Ureter (tissue), 1 donor: ENCODE data around the gene EIF4G3. TPM values are rescaled to one million over a fixed set of nuclear protein-coding genes. Genes with fewer than 3 reads are reported as not detected.
"Not testable (repeated sequence)": the region's sequence is repeated elsewhere in the genome, so short reads cannot be mapped to it uniquely, and the experiment has no call there.

ENCODE experiments used
- DNase-seq: peaks from one replicate; pipeline ENCODE4 v3.0.0-alpha.2; 2020; ENCODE audit warnings: low spot score
- total RNA-seq: library from RNA; stranded (reverse); gene quantifications from one replicate; pipeline ENCODE4 v1.2.4, GENCODE V29; 2023
- donor health status: DM: yes; HTN: yes; CAD: no.

Gene EIF4G3
- total RNA-seq, 1 donor from 2014 or later = 93.9 TPM

GRCh38 chr1:20949871-20950590 is 226.7 kb downstream of the EIF4G3 start:
- no peak for DNase-seq

DNA sequence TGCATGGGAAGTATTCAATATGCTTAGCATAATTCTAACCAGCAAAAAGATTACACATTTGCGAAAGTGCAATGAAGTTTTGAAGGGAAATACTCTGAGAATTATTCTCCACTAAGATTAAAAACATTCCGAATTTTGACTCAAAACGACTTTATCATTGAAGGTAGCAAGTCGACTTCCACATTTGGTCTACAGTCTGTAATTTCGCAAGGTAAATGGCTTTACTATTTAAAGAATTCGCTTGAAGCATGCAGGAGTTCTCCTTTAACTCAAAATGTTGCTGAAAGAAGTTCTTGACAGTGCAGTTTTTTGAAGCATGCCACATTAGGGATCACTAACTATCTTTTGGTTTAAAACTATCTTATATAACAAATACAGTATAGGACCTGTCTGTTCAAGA is 228.6 kb downstream of the EIF4G3 start:
- no peak for DNase-seq

GRCh38 chr1:20947409-20947808 is 229.3 kb downstream of the EIF4G3 start:
- DNase-seq = no peak

GRCh38 chr1:20936621-20937020 is 240.1 kb downstream of the EIF4G3 start:
- DNase-seq = no peak

GRCh38 chr1:20936216-20936615 is 240.5 kb downstream of the EIF4G3 start:
- DNase-seq = no peak

DNA sequence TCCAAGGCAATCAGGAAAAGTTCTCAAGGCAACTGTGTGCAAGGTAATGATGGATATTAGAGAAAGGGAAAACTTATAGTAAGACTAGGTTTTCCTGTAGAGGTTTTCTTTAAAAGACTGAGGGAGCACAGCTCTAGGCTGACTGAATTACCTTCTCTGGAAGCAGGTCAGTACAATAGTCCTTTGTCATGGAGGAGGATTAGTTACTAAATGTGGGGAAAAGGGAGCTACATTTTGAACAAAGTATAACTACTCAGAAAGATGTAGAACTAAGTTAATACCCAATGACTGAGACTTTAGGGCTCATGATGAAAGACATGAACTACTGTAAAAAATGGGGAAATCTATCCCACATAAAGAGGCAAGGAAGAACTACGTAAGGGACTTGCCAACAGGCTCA is 241.0 kb downstream of the EIF4G3 start:
- DNase-seq = no peak

- no peak for DNase-seq
These were observed 244.2 kb downstream of the EIF4G3 start for GRCh38 chr1:20932437-20932977.

- no peak for DNase-seq
These were observed 244.7 kb downstream of the EIF4G3 start for GRCh38 chr1:20931930-20932436.

DNA sequence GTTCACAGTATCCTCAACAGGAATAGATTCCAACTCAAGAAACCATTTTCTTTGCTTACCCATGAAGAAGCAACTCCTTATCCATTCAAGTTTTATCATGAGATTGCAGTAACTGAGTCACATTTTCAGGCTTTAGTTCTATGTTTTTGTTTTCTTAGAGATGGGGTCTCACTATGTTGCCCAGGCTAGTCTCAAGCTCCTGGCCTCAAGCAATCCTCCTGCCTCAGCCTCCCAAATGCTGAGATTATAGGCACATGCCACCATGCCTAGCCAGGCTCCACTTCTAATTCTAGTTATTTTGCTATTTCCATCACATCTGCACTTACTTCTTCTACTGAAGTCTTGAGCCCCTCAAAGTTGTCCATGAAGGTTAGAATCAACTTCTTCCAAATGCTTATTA is 246.3 kb downstream of the EIF4G3 start:
- DNase-seq = no peak

DNA sequence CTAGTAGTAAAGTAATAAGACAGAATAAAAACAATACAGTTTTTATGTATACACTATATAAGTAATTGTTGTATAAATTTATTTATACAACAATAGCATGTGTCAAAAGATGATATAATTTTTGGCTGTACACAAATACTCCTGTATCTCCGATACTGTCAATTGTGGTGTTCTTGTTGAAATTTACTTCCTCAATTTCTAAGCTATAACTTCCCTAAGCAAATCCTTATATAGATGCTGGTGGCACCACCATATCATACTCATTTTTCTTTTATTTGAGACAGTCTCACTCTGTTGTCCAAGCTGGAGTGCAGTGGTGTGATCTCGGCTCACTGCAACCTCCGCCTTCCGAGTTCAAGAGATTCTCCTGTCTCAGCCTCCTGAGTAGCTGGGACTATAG is 248.6 kb downstream of the EIF4G3 start:
- no peak for DNase-seq

DNA sequence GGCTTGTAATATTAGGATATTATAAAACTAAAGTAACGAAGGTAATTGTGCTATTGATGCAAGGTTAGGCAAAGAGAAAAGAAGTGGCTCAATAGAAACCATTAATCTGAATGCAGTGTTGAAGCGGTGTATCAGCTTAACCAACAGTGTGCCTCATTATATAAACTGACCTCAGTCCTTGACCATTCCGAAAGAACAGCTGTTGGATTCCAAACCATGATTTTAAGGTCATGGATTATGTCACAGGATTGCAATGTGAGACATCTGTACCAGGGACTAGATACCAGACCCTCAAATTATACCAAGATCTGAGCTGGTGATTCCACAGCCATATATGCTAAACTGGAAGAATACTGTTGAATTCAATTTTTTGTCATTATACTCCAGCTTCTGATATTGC is 255.4 kb downstream of the EIF4G3 start:
- no peak for DNase-seq

DNA sequence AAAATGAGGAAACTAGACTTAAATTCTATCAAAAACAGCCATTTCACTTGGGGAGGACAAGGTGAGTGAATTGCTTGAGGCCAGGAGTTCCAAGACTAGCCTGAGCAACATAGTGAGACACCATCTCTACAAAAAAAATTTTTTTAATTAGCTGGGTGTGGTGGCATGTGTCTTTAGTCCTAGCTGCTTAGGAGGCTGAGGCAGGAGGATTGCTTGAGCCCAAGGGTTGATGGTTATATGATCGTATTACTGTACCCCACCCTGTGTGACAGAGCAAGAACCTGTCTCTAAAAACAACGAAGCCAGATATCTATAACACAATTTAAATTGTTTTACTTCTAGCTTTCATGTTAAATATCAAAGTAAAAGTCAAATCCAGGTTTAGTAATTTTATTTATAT is 263.5 kb downstream of the EIF4G3 start:
- DNase-seq = no peak

GRCh38 chr1:20907526-20907925 is 269.2 kb downstream of the EIF4G3 start:
- DNase-seq = not testable (repeated sequence)

DNA sequence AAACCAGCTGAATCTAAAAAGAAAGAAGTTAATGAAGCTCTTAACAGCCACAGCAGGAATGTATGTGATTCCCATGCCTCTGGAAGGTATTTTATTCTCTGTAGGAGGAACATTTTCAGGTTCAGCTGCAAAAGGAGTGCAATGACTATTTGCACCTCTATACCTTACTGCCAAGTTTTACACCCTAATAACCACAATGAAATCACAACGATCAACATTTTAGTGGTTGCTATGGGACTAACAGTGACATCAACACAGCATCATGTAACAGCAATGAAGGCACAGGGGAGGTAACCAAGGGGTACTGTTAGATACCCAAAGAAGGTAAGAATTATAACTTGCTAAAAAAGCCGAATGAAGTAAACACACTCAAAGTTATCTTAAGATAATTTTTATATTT is 273.3 kb downstream of the EIF4G3 start:
- no peak for DNase-seq

DNA sequence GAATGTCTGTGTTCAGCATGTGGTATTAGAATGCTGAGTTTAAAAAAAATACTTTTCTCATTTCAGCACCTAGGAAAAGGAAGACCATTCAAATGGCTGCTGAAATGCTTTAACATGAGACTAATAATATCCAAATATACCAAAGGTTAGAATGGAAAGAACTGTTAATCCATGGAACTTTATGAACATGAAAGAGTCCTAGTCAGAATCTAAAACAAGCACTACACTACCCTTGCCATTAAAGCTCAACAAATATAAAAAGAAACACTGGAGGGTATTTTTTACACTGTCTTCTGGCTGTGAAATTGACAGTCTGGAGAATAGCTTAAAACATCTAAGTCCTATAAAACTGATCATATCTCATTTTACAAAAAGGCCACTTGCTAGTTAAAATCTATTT is 276.6 kb downstream of the EIF4G3 start:
- DNase-seq = no peak

DNA sequence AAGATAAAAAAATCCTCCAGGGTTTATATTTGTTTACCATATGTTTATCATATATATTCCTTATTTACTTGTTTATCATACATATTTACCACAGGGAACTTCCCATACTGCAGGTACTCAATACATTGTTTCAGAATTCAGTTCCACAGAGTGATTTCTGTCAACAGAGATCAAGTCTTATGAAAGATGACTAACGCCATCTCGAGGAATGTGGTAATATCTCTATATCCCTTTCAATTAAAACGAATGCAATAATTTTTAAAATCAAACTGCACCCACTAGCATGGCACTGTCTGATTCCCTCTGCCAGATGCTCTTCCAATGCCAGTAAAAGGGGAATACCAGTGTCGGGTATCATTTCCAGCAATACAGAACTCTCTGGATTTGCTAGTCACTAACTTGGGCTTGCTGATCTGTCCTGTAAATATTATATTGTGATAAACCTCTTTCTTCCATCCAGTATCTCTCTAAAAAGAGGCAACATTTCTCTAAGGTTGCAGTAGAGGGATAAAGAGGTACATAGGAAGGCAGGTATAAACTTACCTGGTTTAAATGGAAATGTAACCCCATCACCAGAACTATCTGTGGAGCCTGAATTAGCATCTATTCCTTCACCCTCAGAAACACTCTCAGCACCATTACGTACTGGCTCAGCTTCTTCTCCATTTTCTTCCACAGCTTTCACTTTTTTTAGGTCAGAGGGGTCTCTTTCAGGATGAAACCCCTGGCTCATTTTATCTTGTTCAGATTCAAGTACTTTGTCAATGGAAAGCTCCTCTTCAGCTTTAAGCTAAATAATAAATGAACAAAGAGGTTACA is 277.3 kb downstream of the EIF4G3 start:
- DNase-seq = no peak

DNA sequence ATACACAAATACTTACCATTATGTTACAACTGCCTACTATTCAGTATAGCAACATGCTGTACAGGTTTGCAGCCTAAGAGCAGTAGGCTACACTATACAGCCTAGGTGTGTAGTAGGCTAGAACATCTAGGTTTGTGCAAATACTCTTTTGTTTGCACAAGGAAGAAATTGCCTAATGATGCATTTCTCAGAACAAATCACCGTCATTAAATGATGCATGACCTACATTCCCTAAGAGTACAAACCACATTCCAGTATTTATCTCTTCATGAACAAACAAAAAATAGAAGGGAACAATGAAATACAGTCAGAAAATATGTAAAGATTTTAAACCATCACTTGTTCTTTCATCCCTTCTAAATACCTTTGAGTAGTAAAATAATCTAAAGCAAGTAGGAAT is 279.9 kb downstream of the EIF4G3 start:
- no peak for DNase-seq

GRCh38 chr1:20893931-20894330 is 282.8 kb downstream of the EIF4G3 start:
- no peak for DNase-seq

DNA sequence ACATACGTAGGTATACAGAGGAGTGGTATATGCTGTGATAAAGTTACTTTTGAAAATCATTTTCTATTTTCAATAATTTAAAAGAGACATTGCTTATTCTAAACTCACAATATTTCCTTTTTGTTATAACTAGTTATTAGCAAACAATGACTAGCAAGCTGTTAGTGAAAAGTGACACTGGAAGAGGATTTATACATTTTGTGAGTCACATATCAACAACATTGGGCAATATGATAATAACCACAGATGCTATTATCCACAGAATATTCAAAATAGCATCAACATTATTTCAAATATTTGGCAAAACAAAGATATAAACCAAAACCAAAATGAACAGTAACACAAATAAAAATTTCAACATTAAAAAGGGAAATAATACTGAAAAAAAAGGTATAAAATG is 285.6 kb downstream of the EIF4G3 start:
- DNase-seq = no peak

DNA sequence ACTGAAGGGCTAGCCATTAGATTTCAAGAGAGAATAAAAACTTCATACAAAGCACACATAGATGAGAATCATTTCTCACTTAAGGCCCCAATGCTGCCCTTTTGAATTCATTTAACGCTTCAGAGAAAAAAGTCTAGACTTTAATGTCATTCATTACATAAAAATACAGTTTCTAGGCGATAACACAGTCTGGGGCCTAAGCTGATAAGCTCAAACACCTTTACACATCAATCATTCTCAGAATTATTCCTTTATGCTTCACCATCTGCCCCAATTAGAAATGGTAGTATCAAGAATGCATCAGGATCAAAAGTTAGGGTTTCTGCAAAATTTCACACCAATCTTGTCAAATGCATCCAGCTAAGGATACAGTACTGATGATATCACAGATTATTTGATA is 289.5 kb downstream of the EIF4G3 start:
- no peak for DNase-seq

GRCh38 chr1:20885121-20885520 is 291.6 kb downstream of the EIF4G3 start:
- no peak for DNase-seq

- DNase-seq = no peak
These were observed 292.2 kb downstream of the EIF4G3 start for GRCh38 chr1:20884513-20884912.

- no peak for DNase-seq
These were observed 292.9 kb downstream of the EIF4G3 start for GRCh38 chr1:20883766-20884165.
